ENCODE measurements around the gene SLC1A5. TPM values are rescaled to one million over a fixed set of nuclear protein-coding genes. Genes with fewer than 3 reads are reported as not detected.
"Not testable (repeated sequence)": the region's sequence is repeated elsewhere in the genome, so short reads cannot be mapped to it uniquely, and the experiment has no call there.

Gene SLC1A5
- total RNA-seq, 1 experiment from 2014 or later: 117 TPM

GRCh38 chr19:46772170-46773017 lies 16.0 kb downstream of the SLC1A5 start:
- DNase-seq (ENCODE audit: low read depth): no peak

DNA sequence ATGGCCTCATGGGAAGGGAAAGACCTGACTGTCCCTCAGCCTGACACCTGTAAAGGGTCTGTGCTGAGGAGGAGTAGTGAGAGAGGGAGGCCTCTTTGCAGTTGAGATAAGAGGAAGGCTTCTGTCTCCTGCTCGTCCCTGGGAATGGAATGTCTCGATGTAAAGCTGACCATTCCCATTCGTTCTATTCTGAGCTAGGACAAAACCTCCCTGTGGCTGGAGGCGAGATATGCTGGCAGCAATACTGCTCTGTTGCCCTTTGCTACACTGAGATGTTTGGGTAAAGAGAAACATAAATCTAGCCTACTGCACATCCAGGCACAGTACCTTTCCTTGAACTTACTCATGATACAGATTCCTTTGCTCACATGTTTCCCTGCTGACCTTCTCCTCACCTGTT lies 19.6 kb downstream of the SLC1A5 start:
- peak; percentile 32 for DNase-seq (ENCODE audit: low read depth)

DNA sequence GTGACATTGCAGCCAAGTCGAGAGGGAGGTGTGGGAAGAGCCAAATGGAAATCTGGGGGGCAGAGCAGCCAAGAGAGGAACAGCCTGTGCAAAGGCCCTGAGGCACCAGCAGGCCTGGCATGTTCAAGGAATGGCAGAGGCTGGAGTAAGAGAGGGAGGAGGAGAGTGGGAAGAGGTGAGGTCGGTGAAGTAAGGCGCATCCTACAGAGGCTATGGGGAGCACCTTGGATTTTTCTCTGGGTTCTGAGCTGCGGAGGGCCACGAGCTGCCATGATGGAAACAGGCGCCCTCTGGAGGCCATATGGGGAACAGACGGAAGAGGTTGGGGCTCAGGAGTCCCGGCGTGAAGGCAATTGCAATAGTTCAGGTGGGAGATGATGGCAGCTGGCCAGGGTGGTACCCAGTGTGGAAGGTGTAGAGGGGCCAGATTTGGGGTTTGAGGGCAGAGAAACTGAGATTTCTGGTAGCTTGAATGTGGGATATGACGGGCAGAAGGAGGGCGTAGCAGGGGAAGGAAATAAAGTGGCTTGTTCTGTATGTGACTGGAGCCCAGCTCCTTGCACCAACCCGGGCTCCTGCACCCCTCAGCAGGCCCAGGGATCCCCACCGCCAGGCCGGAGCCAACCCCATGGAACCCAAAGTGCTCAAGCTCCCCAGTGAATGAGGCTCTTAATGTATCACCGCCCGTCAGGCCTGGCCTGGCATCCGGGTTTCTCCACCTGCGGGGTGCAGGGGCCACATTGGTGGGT lies 21.7 kb downstream of the SLC1A5 start:
- DNase-seq (ENCODE audit: low read depth): peak; percentile 48

GRCh38 chr19:46764817-46765291 lies 23.5 kb downstream of the SLC1A5 start:
- DNase-seq (ENCODE audit: low read depth): no peak

DNA sequence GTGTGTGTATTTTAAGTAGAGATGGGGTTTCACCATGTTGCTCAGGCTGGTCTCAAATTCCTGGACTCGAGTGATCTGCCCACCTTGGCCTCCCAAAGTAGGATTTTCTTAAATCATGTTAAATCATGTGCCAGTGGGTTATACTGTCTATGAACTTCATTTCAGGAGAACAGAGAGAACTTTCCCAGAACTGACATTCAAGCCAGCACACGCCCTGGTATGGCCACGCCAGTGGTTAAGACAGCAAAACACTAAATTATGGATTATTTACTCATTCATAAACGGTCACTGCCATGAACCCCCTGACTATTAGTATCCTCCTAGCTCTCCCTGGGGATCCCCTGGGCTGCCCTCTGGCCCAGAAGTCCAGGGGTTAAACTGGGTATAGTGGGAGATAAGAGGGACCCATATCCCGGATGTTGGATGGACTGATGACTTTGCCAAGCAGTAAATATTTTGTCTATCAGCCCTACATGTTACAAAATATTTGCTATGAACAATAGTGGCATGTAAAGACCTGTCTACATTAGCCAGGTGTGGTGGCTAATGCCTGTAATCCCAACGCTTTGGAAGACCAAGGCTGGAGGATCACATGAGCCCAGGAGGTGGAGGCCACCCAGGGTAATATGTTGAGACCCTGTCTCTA lies 26.0 kb downstream of the SLC1A5 start:
- DNase-seq (ENCODE audit: low read depth): no peak

DNA sequence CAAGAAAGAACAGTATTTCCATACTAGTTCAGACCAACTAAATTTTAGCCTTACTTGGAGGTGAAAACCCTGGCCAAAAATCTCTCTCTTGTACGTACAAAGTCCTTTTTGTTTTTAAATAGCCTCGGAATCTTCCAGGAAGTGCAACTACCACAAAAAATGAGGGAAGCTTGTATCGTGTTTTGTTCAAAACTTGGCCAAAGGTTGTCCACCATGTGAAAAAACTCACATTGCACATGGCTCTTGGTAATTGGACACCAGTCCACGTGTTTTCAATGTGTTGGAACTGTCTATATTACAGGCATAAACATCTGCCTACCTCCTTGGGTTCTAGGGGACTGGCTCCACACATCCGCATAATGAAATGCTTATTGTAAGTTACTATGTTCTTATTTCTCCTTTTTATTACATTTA lies 27.0 kb downstream of the SLC1A5 start:
- peak; percentile 66 for DNase-seq (ENCODE audit: low read depth)

GRCh38 chr19:46760897-46761296 lies 27.5 kb downstream of the SLC1A5 start:
- not testable (repeated sequence) for DNase-seq (ENCODE audit: low read depth)

DNA sequence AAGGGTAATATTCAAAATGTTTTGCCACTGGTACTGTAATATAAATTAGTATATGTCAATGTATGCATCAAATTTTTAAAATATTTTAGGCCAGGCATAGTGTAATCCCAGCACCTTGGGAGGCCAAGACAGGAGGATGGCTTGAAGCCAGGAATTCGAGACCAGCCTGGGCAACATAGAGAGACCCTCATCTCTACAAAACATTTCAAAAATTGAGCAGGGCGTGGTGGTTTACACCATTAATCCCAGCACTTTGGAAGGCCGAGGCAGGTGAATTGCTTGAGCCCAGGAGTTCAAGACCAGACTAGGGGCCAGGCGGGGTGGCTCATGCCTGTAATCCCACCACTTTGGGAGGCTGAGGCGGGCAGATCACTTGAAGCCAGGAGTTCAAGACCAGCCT lies 28.0 kb downstream of the SLC1A5 start:
- DNase-seq (ENCODE audit: low read depth): no peak

- DNase-seq (ENCODE audit: low read depth): peak; percentile 70
Observed at GRCh38 chr19:46759817-46760333, 28.5 kb downstream of the SLC1A5 start.

GRCh38 chr19:46759206-46759605 lies 29.2 kb downstream of the SLC1A5 start:
- no peak for DNase-seq (ENCODE audit: low read depth)

DNA sequence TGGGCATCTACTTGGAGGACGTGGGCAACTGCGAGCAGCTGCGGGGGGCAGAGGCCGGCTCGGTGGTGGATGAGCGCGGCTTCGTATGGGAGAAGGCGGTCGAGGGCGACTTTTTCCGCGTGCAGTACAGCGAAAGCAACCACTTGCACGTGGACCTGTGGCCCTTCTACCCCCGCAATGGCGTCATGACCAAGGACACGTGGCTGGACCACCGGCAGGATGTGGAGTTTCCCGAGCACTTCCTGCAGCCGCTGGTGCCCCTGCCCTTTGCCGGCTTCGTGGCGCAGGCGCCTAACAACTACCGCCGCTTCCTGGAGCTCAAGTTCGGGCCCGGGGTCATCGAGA lies 31.9 kb downstream of the SLC1A5 start:
- no peak for DNase-seq (ENCODE audit: low read depth)

GRCh38 chr19:46755853-46756543 lies 32.4 kb downstream of the SLC1A5 start:
- DNase-seq (ENCODE audit: low read depth): no peak

DNA sequence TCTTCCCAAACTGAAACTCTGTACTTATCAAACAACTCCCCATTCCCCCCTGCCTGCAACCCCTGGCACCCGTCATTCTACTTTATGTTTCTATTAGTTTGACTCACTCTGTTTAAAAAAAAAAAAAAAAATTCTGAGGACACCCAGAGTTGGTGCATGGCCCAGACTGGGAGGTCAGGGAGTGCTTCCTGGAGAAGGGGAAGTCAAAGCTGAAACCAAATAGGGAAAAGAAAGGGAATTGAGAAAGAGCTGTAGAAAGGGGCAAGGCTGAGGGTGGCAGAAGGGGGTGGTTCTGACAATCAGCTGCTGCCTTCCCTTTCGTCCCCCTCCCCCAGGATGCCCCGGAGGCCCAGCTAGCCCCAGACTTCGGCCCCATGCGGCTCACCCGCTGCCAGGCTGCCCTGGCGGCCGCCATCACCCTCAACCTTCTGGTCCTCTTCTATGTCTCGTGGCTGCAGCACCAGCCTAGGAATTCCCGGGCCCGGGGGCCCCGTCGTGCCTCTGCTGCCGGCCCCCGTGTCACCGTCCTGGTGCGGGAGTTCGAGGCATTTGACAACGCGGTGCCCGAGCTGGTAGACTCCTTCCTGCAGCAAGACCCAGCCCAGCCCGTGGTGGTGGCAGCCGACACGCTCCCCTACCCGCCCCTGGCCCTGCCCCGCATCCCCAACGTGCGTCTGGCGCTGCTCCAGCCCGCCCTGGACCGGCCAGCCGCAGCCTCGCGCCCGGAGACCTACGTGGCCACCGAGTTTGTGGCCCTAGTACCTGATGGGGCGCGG lies 33.1 kb downstream of the SLC1A5 start:
- no peak for DNase-seq (ENCODE audit: low read depth)

DNA sequence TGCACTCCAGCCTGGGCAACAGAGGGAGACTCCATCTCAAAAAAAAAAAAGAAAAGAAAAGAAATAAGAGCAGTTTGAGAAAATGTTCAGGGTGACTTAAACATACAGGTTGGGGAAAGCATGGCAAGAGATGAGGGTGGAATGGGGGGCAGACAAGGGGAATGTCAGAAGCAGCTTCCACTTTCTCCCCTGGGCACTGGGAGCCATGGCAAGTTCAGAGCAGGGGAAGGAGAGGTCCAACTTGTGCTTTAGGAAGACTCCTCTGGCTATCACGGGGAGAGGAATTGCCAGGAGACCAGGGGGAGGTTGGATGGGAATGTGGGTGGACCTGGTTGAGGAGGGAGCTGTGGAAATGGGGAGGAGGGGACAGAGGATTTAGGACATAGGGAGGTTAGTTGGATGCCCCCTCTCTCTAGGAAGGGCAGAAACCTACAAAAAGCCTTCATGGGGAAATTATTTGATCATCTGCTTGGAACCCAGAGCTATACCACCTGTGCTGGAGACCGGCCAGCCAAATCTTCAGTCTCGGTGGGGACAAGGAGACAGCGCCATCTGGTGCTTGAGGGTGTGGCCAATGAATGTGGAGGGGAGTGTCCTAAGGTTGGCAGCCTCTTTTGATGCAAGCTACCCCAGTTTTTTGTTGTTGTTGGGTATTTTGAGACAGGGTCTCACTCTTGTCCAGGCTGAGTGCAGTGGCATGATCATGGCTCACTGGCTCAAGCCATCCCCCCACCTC lies 34.8 kb downstream of the SLC1A5 start:
- peak; percentile 42 for DNase-seq (ENCODE audit: low read depth)

DNA sequence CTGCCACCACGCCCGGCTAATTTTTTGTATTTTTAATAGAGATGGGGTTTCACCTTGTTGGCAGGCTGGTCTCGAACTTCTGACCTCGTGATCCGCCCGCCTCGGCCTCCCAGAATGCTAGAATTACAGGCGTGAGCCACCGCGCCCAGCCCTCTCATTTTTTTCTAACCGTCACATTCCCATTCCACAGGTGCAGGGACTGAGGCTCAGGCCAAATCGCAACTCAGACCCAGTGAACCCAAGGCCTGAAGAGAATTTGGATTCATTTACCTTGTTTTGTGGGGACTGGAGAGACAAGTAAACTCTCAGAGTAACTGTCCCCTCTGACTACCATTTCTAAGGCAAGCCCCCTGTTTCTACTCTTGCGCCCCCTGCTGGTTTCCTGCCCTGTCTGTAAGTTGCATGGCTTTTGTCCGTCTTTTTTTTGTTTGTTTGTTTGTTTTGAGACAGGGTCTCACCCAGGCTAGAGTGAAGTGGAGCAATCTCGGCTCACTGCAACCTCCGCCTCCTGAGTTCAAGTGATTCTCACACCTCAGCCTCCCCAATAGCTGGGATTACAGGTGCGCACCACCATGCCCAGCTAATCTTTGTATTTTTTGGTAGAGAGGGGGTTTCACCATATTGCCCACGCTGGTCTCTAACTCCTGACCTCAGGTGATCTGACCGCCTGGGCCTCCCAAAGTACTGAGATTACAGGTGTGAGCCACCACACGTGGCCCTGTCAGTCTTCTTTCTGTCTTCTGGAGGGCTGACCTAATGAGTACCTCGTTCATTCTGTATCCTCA lies 39.9 kb downstream of the SLC1A5 start:
- DNase-seq (ENCODE audit: low read depth): peak; percentile 59

- peak; percentile 59 for DNase-seq (ENCODE audit: low read depth)
Observed at GRCh38 chr19:46746281-46747057, 41.9 kb downstream of the SLC1A5 start, which contains the start of gene STRN4. Gene STRN4, minus strand, starts transcription at chr19:46746450. Its CDS starts 20 bp downstream, at chr19:46746430.

- peak; percentile 26 for DNase-seq (ENCODE audit: low read depth)
Observed at GRCh38 chr19:46745521-46746280, 42.7 kb downstream of the SLC1A5 start, which contains the start of gene FKRP. Gene FKRP, plus strand, starts transcription at chr19:46746057. Its CDS starts 9,394 bp downstream, at chr19:46755451.

Data from RPMI7951 (cell line).